ENCODE measurements around the gene REM2. TPM values are rescaled to one million over a fixed set of nuclear protein-coding genes. Genes with fewer than 3 reads are reported as not detected.

Gene REM2
- total RNA-seq, 1 donor from 2014 or later: 0.79 TPM

- Histone ChIP-seq H3K4me3 (ENCODE audit: insufficient read depth, low read depth, low read length) (no peak overlapping the region), H3K4me2 (ENCODE audit: low read length) (no peak overlapping the region), H3K36me3 (ENCODE audit: insufficient read depth, low read length) (no peaks in the 10 kb centered on the region), H3K9me3 (ENCODE audit: insufficient read depth, low read depth, low read length) (no peaks in the 10 kb centered on the region), H3K9ac (ENCODE audit: low read length) (no peak overlapping the region), H2AFZ (ENCODE audit: low read depth, low read length) (no peak overlapping the region), H3K27ac (ENCODE audit: low read depth, low read length) (no peak overlapping the region), H3K79me2 (ENCODE audit: insufficient read depth, low read length) (peaks cover 19% of the 10 kb centered on the region), H3K27me3 (ENCODE audit: insufficient read depth, low read length) (no peaks in the 10 kb centered on the region), H4K20me1 (ENCODE audit: insufficient read depth, low read length) (peaks cover 3% of the 10 kb centered on the region), H3K4me1 (ENCODE audit: insufficient read depth, low read length) (peaks cover 16% of the 10 kb centered on the region)
- Mint-ChIP-seq H3K36me3 (ENCODE audit: low read depth, unreplicated experiment) (no peaks in the 10 kb centered on the region), H3K27ac (ENCODE audit: unreplicated experiment) (no peak overlapping the region), H3K4me3 (ENCODE audit: unreplicated experiment) (no peak overlapping the region), H3K4me1 (ENCODE audit: low read depth, unreplicated experiment) (peaks cover 5% of the 10 kb centered on the region), H3K9me3 (ENCODE audit: unreplicated experiment) (no peaks in the 10 kb centered on the region), H3K27me3 (ENCODE audit: low read depth, unreplicated experiment) (no peaks in the 10 kb centered on the region)
- DNase-seq (ENCODE audit: low read depth) (no peak), FAIRE-seq (no peak)
- no peak for TF ChIP-seq EZH2 (IDR thresholded peaks at IDR 0.05; ENCODE audit: insufficient read depth, low read length)
- TF ChIP-seq, protein P1, sequence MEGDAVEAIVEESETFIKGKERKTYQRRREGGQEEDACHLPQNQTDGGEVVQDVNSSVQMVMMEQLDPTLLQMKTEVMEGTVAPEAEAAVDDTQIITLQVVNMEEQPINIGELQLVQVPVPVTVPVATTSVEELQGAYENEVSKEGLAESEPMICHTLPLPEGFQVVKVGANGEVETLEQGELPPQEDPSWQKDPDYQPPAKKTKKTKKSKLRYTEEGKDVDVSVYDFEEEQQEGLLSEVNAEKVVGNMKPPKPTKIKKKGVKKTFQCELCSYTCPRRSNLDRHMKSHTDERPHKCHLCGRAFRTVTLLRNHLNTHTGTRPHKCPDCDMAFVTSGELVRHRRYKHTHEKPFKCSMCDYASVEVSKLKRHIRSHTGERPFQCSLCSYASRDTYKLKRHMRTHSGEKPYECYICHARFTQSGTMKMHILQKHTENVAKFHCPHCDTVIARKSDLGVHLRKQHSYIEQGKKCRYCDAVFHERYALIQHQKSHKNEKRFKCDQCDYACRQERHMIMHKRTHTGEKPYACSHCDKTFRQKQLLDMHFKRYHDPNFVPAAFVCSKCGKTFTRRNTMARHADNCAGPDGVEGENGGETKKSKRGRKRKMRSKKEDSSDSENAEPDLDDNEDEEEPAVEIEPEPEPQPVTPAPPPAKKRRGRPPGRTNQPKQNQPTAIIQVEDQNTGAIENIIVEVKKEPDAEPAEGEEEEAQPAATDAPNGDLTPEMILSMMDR (IDR thresholded peaks at IDR 0.05; ENCODE audit: insufficient read depth, low read depth, low read length): no peak
These were observed 49.1 kb downstream of the REM2 start for GRCh38 chr14:22932146-22932545.

GRCh38 chr14:22935156-22935555 is 52.1 kb downstream of the REM2 start:
- TF ChIP-seq EZH2 (IDR thresholded peaks at IDR 0.05; ENCODE audit: insufficient read depth, low read length): no peak
- TF ChIP-seq, protein P1 (IDR thresholded peaks at IDR 0.05; ENCODE audit: insufficient read depth, low read depth, low read length): no peak

More at GRCh38 chr14:22935156-22935555, 52.1 kb downstream of the REM2 start:
- Histone ChIP-seq H3K4me2 (ENCODE audit: low read length) (no peak overlapping the region), H3K36me3 (ENCODE audit: insufficient read depth, low read length) (no peaks in the 10 kb centered on the region), H3K9ac (ENCODE audit: low read length) (no peak overlapping the region), H3K79me2 (ENCODE audit: insufficient read depth, low read length) (no peaks in the 10 kb centered on the region), H3K4me1 (ENCODE audit: insufficient read depth, low read length) (peaks cover 1% of the 10 kb centered on the region), H3K27ac (ENCODE audit: low read depth, low read length) (no peak overlapping the region), H4K20me1 (ENCODE audit: insufficient read depth, low read length) (no peaks in the 10 kb centered on the region), H2AFZ (ENCODE audit: low read depth, low read length) (no peak overlapping the region), H3K4me3 (ENCODE audit: insufficient read depth, low read depth, low read length) (no peak overlapping the region), H3K9me3 (ENCODE audit: insufficient read depth, low read depth, low read length) (no peaks in the 10 kb centered on the region), H3K27me3 (ENCODE audit: insufficient read depth, low read length) (no peaks in the 10 kb centered on the region)
- Mint-ChIP-seq H3K27me3 (ENCODE audit: low read depth, unreplicated experiment) (no peaks in the 10 kb centered on the region), H3K27ac (ENCODE audit: unreplicated experiment) (no peak overlapping the region), H3K9me3 (ENCODE audit: unreplicated experiment) (no peaks in the 10 kb centered on the region), H3K36me3 (ENCODE audit: low read depth, unreplicated experiment) (no peaks in the 10 kb centered on the region), H3K4me1 (ENCODE audit: low read depth, unreplicated experiment) (peaks cover 2% of the 10 kb centered on the region), H3K4me3 (ENCODE audit: unreplicated experiment) (no peak overlapping the region)
- DNase-seq (ENCODE audit: low read depth) (no peak), FAIRE-seq (no peak)

Other genes with a start within 250 kb of the REM2 start
- not detected in 2 replicates for gene OR6J1, start 238.9 kb upstream of the REM2 start, total RNA-seq
- 81.2 and 82.8 TPM in 2 replicates for gene OXA1L, start 116.5 kb upstream of the REM2 start, total RNA-seq
- gene SLC7A7, start 67.8 kb upstream of the REM2 start, total RNA-seq: 13.3 and 14.3 TPM in 2 replicates
- gene MRPL52, start 53.3 kb upstream of the REM2 start, total RNA-seq: 169 and 182 TPM in 2 replicates
- 911 and 1,063 TPM in 2 replicates for gene MMP14, start 46.6 kb upstream of the REM2 start, total RNA-seq
- gene LRP10, start 11.5 kb upstream of the REM2 start, total RNA-seq: 142 and 157 TPM in 2 replicates
- 43.9 and 49.3 TPM in 2 replicates for gene RBM23, start 35.9 kb downstream of the REM2 start, total RNA-seq
- 84.2 and 91.6 TPM in 2 replicates for gene PRMT5, start 46.2 kb downstream of the REM2 start, total RNA-seq
- gene HAUS4, start 73.9 kb downstream of the REM2 start, total RNA-seq: 6.6 and 10.4 TPM in 2 replicates
- 117 and 146 TPM in 2 replicates for gene AJUBA, start 99.3 kb downstream of the REM2 start, total RNA-seq
- 3.6 and 3.8 TPM in 2 replicates for gene C14orf93, start 126.9 kb downstream of the REM2 start, total RNA-seq
- 232 and 239 TPM in 2 replicates for gene PSMB5, start 151.7 kb downstream of the REM2 start, total RNA-seq
- not detected in 2 replicates for gene PSMB11, start 159.0 kb downstream of the REM2 start, total RNA-seq
- gene CDH24, start 174.3 kb downstream of the REM2 start, total RNA-seq: 17.4 and 22.2 TPM in 2 replicates
- gene ACIN1, start 211.9 kb downstream of the REM2 start, total RNA-seq: 186 and 208 TPM in 2 replicates
- 79.5 and 83.9 TPM in 2 replicates for gene C14orf119, start 212.3 kb downstream of the REM2 start, total RNA-seq
- gene CIROP, start 221.8 kb downstream of the REM2 start, total RNA-seq: not detected in 2 replicates
- not detected in 2 replicates for gene CEBPE, start 236.0 kb downstream of the REM2 start, total RNA-seq